Peyer's patch (tissue), 4 donors: ENCODE data around the gene CREBRF. TPM values are rescaled to one million over a fixed set of nuclear protein-coding genes. Genes with fewer than 3 reads are reported as not detected.

Experiments used
- DNase-seq, 3 donors: peaks; one replicate each; pipeline ENCODE4 v3.0.0-alpha.2; 2017 to 2019
- H3K27ac ChIP-seq, 4 donors: fragments of 200-600 bp; sonication (generic); one replicate each; pipeline ENCODE4 v1.5.1; 2016 to 2019
- H3K27me3 ChIP-seq, 2 donors: fragments of 200-600 bp; sonication (generic); one replicate each; pipeline ENCODE4 v1.5.1; 2019
- H3K36me3 ChIP-seq, 3 donors: fragments of 200-600 bp; sonication (generic); one replicate each; pipeline ENCODE4 v1.5.1; 2016 to 2019
- H3K4me1 ChIP-seq, 4 donors: fragments of 200-600 bp; sonication (generic); one replicate each; pipeline ENCODE4 v1.5.1; 2016 to 2019
- H3K4me3 ChIP-seq, 4 donors: fragments of 200-600 bp; sonication (generic); 1 replicate in 3 of 4; 2 replicates in 1 of 4; pipeline ENCODE4 v1.5.1; 2016 to 2019; ENCODE audit warnings: mild to moderate bottlenecking in 1 of 4
- H3K9me3 ChIP-seq, 4 donors: fragments of 200-600 bp; sonication (generic); one replicate each; pipeline ENCODE4 v1.5.1; 2016 to 2019; ENCODE audit warnings: mild to moderate bottlenecking in 1 of 4
- CTCF ChIP-seq, 6 experiments: fragments of 450-650 bp in 4 of 6; fragments of 200-600 bp in 2 of 6; sonication (generic) in 1 of 6; IDR thresholded peaks; one replicate each; pipeline ENCODE4 v1.5.1; 2017 to 2019; ENCODE audit warnings: antibody characterized with exemption in 6 of 6, mild to moderate bottlenecking in 3 of 6, moderate library complexity in 1 of 6
- POLR2A ChIP-seq, 2 donors: fragments of 450-650 bp; IDR thresholded peaks; one replicate each; pipeline ENCODE4 v1.5.1; 2017; ENCODE audit warnings: antibody characterized with exemption in 2 of 2, mild to moderate bottlenecking in 2 of 2, moderate library complexity in 2 of 2
- total RNA-seq, 4 donors: library from RNA; depleted of rRNA; stranded (reverse); fragments of >200 nt; gene quantifications; one replicate each; pipeline ENCODE4 v1.1.0, GENCODE V29; 2016

Gene CREBRF
- total RNA-seq, 4 donors from 2014 or later, result 27.8 to 75.9 (median 34.1) TPM

GRCh38 chr5:173050791-173051190, 5.4 kb upstream of the CREBRF start:
- Histone ChIP-seq H3K4me3 (no peak overlapping the region), H3K4me1 (peaks cover 0 to 4% (median 3%) of the 10 kb centered on the region in 4 donors), H3K9me3 (no peaks in the 10 kb centered on the region), H3K27ac (no peak overlapping the region), H3K27me3 (no peaks in the 10 kb centered on the region), H3K36me3 (no peaks in the 10 kb centered on the region)
- no peak for TF ChIP-seq POLR2A (IDR thresholded peaks at IDR 0.05)
- no peak for TF ChIP-seq CTCF (IDR thresholded peaks at IDR 0.05)
- DNase-seq, result no peak

- H3K36me3 ChIP-seq, result no peaks in the 10 kb centered on the region
- TF ChIP-seq POLR2A (IDR thresholded peaks at IDR 0.05), result no peak
- no peak for TF ChIP-seq CTCF (IDR thresholded peaks at IDR 0.05)
- peaks cover 0 to 4% (median 3%) of the 10 kb centered on the region in 4 donors for H3K4me1 ChIP-seq
- H3K27ac ChIP-seq, result no peak overlapping the region
- no peaks in the 10 kb centered on the region for H3K27me3 ChIP-seq
- DNase-seq, result no peak
- H3K4me3 ChIP-seq, result no peak overlapping the region
- no peaks in the 10 kb centered on the region for H3K9me3 ChIP-seq
These were observed 4.4 kb upstream of the CREBRF start for GRCh38 chr5:173051746-173052145.

- Histone ChIP-seq H3K4me3 (no peak overlapping the region), H3K27me3 (no peaks in the 10 kb centered on the region), H3K27ac (no peak overlapping the region), H3K9me3 (no peaks in the 10 kb centered on the region), H3K4me1 (peaks cover 0 to 7% (median 3%) of the 10 kb centered on the region in 4 donors), H3K36me3 (no peaks in the 10 kb centered on the region)
- TF ChIP-seq POLR2A (IDR thresholded peaks at IDR 0.05) (no peak), CTCF (IDR thresholded peaks at IDR 0.05) (no peak)
- no peak for DNase-seq
These were observed 3.1 kb upstream of the CREBRF start for GRCh38 chr5:173053041-173053440.

GRCh38 chr5:173055042-173055721, 970 bp upstream of the CREBRF start:
- Histone ChIP-seq H3K4me3 (peak overlapping the region; percentile 91 to 100 (median 99)), H3K4me1 (peaks cover 0 to 19% (median 3%) of the 10 kb centered on the region in 4 donors), H3K27me3 (no peaks in the 10 kb centered on the region), H3K36me3 (no peaks in the 10 kb centered on the region), H3K27ac (peak overlapping the region in 2 of 4 donors; percentile 95 to 100), H3K9me3 (no peaks in the 10 kb centered on the region)
- no peak for DNase-seq
- no peak for TF ChIP-seq CTCF (IDR thresholded peaks at IDR 0.05)
- TF ChIP-seq POLR2A (IDR thresholded peaks at IDR 0.05), result no peak

GRCh38 chr5:173055722-173055982, 500 bp upstream of the CREBRF start:
- peak overlapping the region; percentile 95 to 100 (median 98) for H3K27ac ChIP-seq
- DNase-seq, result no peak
- no peaks in the 10 kb centered on the region for H3K9me3 ChIP-seq
- H3K27me3 ChIP-seq, result no peaks in the 10 kb centered on the region
- TF ChIP-seq CTCF (IDR thresholded peaks at IDR 0.05) (no peak), POLR2A (IDR thresholded peaks at IDR 0.05) (no peak)
- H3K4me1 ChIP-seq, result peaks cover 0 to 21% (median 3%) of the 10 kb centered on the region in 4 donors
- peak overlapping the region; percentile 91 to 100 (median 99) for H3K4me3 ChIP-seq
- no peaks in the 10 kb centered on the region for H3K36me3 ChIP-seq

- TF ChIP-seq CTCF (IDR thresholded peaks at IDR 0.05) (no peak), POLR2A (IDR thresholded peaks at IDR 0.05) (peak in 1 of 2 donors; percentile 8)
- Histone ChIP-seq H3K36me3 (no peaks in the 10 kb centered on the region), H3K4me3 (peak overlapping the region; percentile 91 to 100 (median 99)), H3K27me3 (no peaks in the 10 kb centered on the region), H3K4me1 (peaks cover 0 to 30% (median 4%) of the 10 kb centered on the region in 4 donors), H3K9me3 (no peaks in the 10 kb centered on the region), H3K27ac (peak overlapping the region; percentile 95 to 100 (median 98))
- DNase-seq, result peak in 1 of 3 donors; percentile 84
These were observed 570 bp downstream of the CREBRF start for GRCh38 chr5:173056783-173057061.
